KMS-11 (cell line): Measurements from ENCODE around the gene PGM2L1.

Source experiments
- H2AFZ ChIP-seq: fragments of 200-600 bp; sonication (generic); 2 replicates; pipeline ENCODE4 v1.6.1; 2016; ENCODE audit warnings: antibody characterized with exemption, mixed run types, low read depth
- H3K27ac ChIP-seq: fragments of 200-600 bp; sonication (generic); 2 replicates; pipeline ENCODE4 v1.6.1; 2016; ENCODE audit warnings: mild to moderate bottlenecking, mixed run types
- H3K27me3 ChIP-seq: fragments of 200-600 bp; sonication (generic); 2 replicates; pipeline ENCODE4 v1.6.1; 2017; ENCODE audit warnings: mild to moderate bottlenecking, low read depth, mixed run types, moderate library complexity; ENCODE audit not compliant: insufficient read depth
- H3K36me3 ChIP-seq: fragments of 200-600 bp; sonication (generic); 2 replicates; pipeline ENCODE4 v1.6.1; 2017; ENCODE audit warnings: mild to moderate bottlenecking, mixed run types; ENCODE audit not compliant: insufficient read depth
- H3K4me1 ChIP-seq: fragments of 200-600 bp; sonication (generic); 2 replicates; pipeline ENCODE4 v1.6.1; 2016; ENCODE audit warnings: mild to moderate bottlenecking, low read depth, mixed run types; ENCODE audit not compliant: poor library complexity, severe bottlenecking
- H3K4me2 ChIP-seq: fragments of 200-600 bp; sonication (generic); 2 replicates; pipeline ENCODE4 v1.7.0; 2016; ENCODE audit warnings: mild to moderate bottlenecking, mixed run types
- H3K4me3 ChIP-seq: fragments of 200-600 bp; sonication (generic); IDR thresholded peaks from 2 replicates; pipeline ENCODE4 v1.6.1; 2017; ENCODE audit warnings: low read depth, low read length, mixed read lengths; ENCODE audit not compliant: insufficient read depth
- H3K79me2 ChIP-seq: fragments of 200-600 bp; sonication (generic); 2 replicates; pipeline ENCODE4 v1.6.1; 2016; ENCODE audit warnings: low read depth, mixed run types; ENCODE audit not compliant: insufficient read depth
- H3K9ac ChIP-seq: fragments of 200-600 bp; sonication (generic); 2 replicates; pipeline ENCODE4 v1.6.1; 2016; ENCODE audit warnings: mild to moderate bottlenecking, mixed run types
- H4K20me1 ChIP-seq: fragments of 200-600 bp; sonication (generic); 2 replicates; pipeline ENCODE4 v1.6.1; 2016; ENCODE audit warnings: mild to moderate bottlenecking, mixed run types; ENCODE audit not compliant: insufficient read depth
- TF ChIP-seq, protein P1 (sequence below): fragments of 200-600 bp; sonication (generic); conservative IDR thresholded peaks from 2 replicates; pipeline ENCODE4 v1.6.1; 2017; ENCODE audit warnings: low read depth, mild to moderate bottlenecking, antibody characterized with exemption, low read length, moderate library complexity, mixed read lengths

The PGM2L1 gene

DNA sequence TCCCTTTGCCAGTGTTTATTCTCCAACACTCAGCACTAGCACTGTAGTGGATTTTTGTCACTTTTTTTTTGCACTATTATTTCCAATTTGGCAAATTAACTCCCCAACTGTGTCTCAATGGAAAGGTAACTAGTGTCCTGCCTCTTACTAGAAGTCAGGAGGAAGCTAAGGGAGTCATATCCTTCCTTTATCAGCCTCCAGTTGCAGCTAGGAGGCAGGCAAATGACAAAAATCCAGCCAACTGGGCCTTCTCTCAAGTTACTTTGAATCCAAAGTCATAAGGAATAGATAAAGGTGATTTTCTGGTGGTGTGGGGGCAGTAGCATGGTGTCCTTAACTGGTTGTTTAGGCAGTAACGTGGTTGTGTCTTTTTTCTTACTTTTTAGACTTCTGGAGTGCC is 71.2 kb downstream of the PGM2L1 start:
- Histone ChIP-seq H3K36me3 (no peaks in the 10 kb centered on the region), H3K9ac (no peak overlapping the region), H2AFZ (no peak overlapping the region), H3K4me2 (no peak overlapping the region), H3K4me1 (no peaks in the 10 kb centered on the region), H3K79me2 (no peaks in the 10 kb centered on the region), H3K27me3 (no peaks in the 10 kb centered on the region), H3K27ac (no peak overlapping the region), H4K20me1 (no peaks in the 10 kb centered on the region), H3K4me3 (no peak overlapping the region)
- TF ChIP-seq, protein P1, sequence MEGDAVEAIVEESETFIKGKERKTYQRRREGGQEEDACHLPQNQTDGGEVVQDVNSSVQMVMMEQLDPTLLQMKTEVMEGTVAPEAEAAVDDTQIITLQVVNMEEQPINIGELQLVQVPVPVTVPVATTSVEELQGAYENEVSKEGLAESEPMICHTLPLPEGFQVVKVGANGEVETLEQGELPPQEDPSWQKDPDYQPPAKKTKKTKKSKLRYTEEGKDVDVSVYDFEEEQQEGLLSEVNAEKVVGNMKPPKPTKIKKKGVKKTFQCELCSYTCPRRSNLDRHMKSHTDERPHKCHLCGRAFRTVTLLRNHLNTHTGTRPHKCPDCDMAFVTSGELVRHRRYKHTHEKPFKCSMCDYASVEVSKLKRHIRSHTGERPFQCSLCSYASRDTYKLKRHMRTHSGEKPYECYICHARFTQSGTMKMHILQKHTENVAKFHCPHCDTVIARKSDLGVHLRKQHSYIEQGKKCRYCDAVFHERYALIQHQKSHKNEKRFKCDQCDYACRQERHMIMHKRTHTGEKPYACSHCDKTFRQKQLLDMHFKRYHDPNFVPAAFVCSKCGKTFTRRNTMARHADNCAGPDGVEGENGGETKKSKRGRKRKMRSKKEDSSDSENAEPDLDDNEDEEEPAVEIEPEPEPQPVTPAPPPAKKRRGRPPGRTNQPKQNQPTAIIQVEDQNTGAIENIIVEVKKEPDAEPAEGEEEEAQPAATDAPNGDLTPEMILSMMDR, result no peak

DNA sequence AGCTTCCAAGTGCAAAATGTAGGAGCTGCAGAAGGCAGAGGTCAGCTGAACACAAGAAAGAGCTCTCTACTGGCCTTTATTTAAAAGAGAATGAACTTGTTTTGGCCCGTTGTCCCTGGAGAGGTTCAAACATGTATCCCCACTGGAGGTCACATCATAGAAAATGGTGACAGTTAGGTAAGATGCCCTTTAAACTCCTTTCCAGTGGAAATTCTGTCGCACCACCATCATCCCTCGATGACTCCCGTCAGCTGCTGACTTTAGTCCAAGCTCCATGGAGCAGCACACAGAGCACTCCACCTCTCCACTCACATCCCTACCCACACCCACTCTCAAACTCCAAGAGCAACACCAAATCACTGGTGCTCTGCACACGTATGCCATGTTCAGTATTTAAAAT is 71.6 kb downstream of the PGM2L1 start:
- Histone ChIP-seq H2AFZ (no peak overlapping the region), H3K4me2 (no peak overlapping the region), H4K20me1 (no peaks in the 10 kb centered on the region), H3K4me1 (no peaks in the 10 kb centered on the region), H3K27ac (no peak overlapping the region), H3K4me3 (no peak overlapping the region), H3K36me3 (no peaks in the 10 kb centered on the region), H3K9ac (no peak overlapping the region), H3K79me2 (no peaks in the 10 kb centered on the region), H3K27me3 (no peaks in the 10 kb centered on the region)
- TF ChIP-seq, protein P1, result no peak

DNA sequence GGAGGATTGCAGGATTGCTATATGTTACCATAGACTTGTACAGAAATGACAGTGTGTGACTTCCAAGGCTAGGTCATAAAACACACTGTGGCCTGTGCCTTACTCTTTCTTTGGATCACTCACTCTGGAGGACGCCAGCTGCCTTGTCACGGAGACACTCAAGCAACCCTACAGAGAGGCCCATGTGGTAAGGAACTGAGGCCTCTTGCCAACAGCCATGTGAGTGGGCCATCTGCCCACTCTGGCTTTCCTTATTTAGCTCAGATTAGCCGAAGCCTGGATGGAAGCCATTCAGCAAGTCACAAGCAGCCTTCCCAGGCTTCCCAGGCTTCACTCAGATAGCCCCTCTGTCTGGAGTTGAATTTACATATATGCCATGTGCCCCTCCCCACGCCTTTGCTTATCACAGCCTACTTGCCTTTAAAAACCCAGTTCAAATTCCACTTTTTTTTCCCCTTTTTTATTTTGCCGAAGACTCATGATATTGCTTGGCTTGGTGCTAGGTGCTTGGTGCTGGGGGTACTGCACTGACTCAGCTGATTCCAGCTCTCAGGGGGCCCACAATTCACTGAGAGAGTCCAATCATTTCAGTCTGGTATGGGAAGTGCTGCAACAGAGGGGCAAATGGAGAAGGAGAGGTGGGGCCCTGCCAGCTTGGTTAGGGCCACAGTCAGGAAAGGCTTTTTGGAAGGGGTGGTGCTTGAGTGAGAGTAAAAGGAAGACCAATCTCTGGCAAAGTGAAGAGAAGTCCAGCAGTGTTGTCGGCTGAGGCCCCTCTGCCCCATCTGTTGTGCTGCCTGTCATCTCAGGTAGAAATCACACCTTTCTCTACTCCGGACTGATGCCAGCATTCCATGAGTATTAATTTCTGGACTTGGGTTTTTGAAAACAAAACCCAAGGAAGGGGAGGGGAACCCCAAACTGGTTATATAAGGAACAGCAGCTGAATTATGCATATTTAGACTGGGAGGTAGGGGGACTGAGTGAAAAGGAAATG is 72.3 kb downstream of the PGM2L1 start:
- no peak overlapping the region for H3K27ac ChIP-seq
- H3K9ac ChIP-seq, result no peak overlapping the region
- no peaks in the 10 kb centered on the region for H3K4me1 ChIP-seq
- H3K27me3 ChIP-seq, result no peaks in the 10 kb centered on the region
- no peaks in the 10 kb centered on the region for H4K20me1 ChIP-seq
- TF ChIP-seq, protein P1, result no peak
- H3K36me3 ChIP-seq, result no peaks in the 10 kb centered on the region
- no peak overlapping the region for H3K4me2 ChIP-seq
- H3K79me2 ChIP-seq, result no peaks in the 10 kb centered on the region
- no peak overlapping the region for H2AFZ ChIP-seq
- no peak overlapping the region for H3K4me3 ChIP-seq

DNA sequence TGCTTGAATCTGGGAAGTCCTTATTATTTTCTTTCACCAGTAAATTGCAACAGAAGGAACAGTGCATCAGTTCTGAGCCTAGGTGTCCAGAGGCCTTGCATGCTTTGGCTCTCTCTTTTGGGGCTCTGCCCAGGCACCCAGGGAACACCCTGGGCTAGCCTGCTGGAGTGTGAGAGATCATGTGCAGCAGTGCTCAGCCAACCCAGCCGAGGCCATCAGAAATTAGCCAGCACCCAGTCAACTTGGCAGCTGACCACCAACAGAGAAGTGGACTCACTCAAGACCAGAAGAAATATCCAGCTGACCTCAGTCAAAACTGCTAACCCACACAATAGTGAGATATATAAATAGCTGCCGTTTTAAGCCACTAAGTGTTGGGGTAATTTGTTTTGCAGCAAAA is 75.6 kb downstream of the PGM2L1 start:
- Histone ChIP-seq H2AFZ (no peak overlapping the region), H3K27me3 (no peaks in the 10 kb centered on the region), H3K9ac (no peak overlapping the region), H3K36me3 (no peaks in the 10 kb centered on the region), H3K4me3 (no peak overlapping the region), H3K4me2 (no peak overlapping the region), H3K79me2 (no peaks in the 10 kb centered on the region), H4K20me1 (no peaks in the 10 kb centered on the region), H3K27ac (no peak overlapping the region), H3K4me1 (no peaks in the 10 kb centered on the region)
- TF ChIP-seq, protein P1, result no peak
